H1 (cell line): ENCODE results near the gene SPPL2B. TPM values are rescaled to one million over a fixed set of nuclear protein-coding genes. Genes with fewer than 3 reads are reported as not detected.

Experiments
- CTCF ChIA-PET: fragments of 300-600 bp; sonication (Branson Sonifier 250); formaldehyde crosslinking; loops from one replicate; lab custom pipeline; 2021; ENCODE audit not compliant: partially characterized antibody; lab: Charles Lee
- POLR2A ChIA-PET: fragments of 300-600 bp; sonication (Branson Sonifier 250); formaldehyde crosslinking; loops from one replicate; lab custom pipeline; 2021; ENCODE audit warnings: inconsistent platforms; ENCODE audit not compliant: partially characterized antibody; lab: Charles Lee
- DNase-seq, 2 experiments: peaks; one replicate each; pipeline versions ENCODE4 v3.0.0 to v3.0.0-alpha.2; 2010 to 2022; ENCODE audit warnings: low spot score in 2 of 2, low read depth in 1 of 2, mixed read lengths in 1 of 2
- FAIRE-seq: peaks from 2 replicates; lab custom pipeline; 2011; peaks lifted over from hg19 to GRCh38; lab: Jason Lieb, UNC
- H2AFZ ChIP-seq: 2 replicates; pipeline ENCODE4 v1.8.1; 2012; ENCODE audit warnings: low read length, inconsistent platforms
- H2AK5ac ChIP-seq: 2 replicates; pipeline ENCODE4 v1.6.1; 2013; ENCODE audit warnings: low read depth, low read length
- H2BK120ac ChIP-seq: replicated peaks from 2 replicates; pipeline ENCODE3; 2013; ENCODE audit warnings: low read depth, low read length, inconsistent platforms
- H2BK12ac ChIP-seq: 2 replicates; pipeline ENCODE4 v1.6.1; 2013; ENCODE audit warnings: low read depth, low read length
- H2BK15ac ChIP-seq: 2 replicates; pipeline ENCODE4 v1.6.1; 2013; ENCODE audit warnings: low read length
- H2BK20ac ChIP-seq: 2 replicates; pipeline ENCODE4 v1.6.1; 2013; ENCODE audit warnings: low read length
- H2BK5ac ChIP-seq: 2 replicates; pipeline ENCODE4 v1.6.1; 2013; ENCODE audit warnings: low read depth, low read length
- H3K14ac ChIP-seq: 2 replicates; pipeline ENCODE4 v1.6.1; 2013; ENCODE audit warnings: inconsistent platforms; ENCODE audit not compliant: insufficient read length
- H3K18ac ChIP-seq: 2 replicates; pipeline ENCODE4 v1.6.1; 2013; ENCODE audit warnings: low read length; ENCODE audit errors: extremely low read depth
- H3K23ac ChIP-seq: 2 replicates; pipeline ENCODE4 v1.6.1; 2013; ENCODE audit warnings: inconsistent platforms; ENCODE audit not compliant: insufficient read length
- H3K23me2 ChIP-seq: 2 replicates; pipeline ENCODE4 v1.6.1; 2013; ENCODE audit warnings: low read depth, low read length
- H3K27ac ChIP-seq: 2 replicates; pipeline ENCODE4 v1.6.1; 2011; ENCODE audit warnings: low read depth, low read length, inconsistent platforms
- H3K27me3 ChIP-seq, 4 experiments: replicated peaks in 1 of 4; 1 replicate in 1 of 4; 2 replicates in 3 of 4; pipeline versions ENCODE4 v1.6.1 to v1.8.1; 2011 to 2013; ENCODE audit warnings: low read length in 3 of 4, mild to moderate bottlenecking in 3 of 4, inconsistent platforms in 2 of 4, mixed read lengths in 2 of 4, moderate library complexity in 1 of 4; ENCODE audit not compliant: control insufficient read depth in 3 of 4, insufficient read depth in 3 of 4; ENCODE audit errors: extremely low read depth in 1 of 4
- H3K36me3 ChIP-seq, 4 experiments: 2 replicates each; pipeline versions ENCODE4 v1.6.1 to v1.8.1; 2011 to 2013; ENCODE audit warnings: mild to moderate bottlenecking in 4 of 4, low read length in 3 of 4, moderate library complexity in 2 of 4, control low read depth in 1 of 4, inconsistent platforms in 1 of 4; ENCODE audit not compliant: insufficient read depth in 4 of 4, control insufficient read depth in 2 of 4
- H3K4ac ChIP-seq: replicated peaks from 2 replicates; pipeline ENCODE3; 2013; ENCODE audit warnings: low read length, low read depth, mixed read lengths, inconsistent platforms; ENCODE audit not compliant: insufficient read length
- H3K4me1 ChIP-seq, 4 experiments: replicated peaks in 1 of 4; 1 replicate in 1 of 4; 2 replicates in 3 of 4; pipeline versions ENCODE4 v1.6.1 to v1.8.1; 2011 to 2013; ENCODE audit warnings: low read length in 3 of 4, inconsistent platforms in 2 of 4, mixed read lengths in 1 of 4; ENCODE audit not compliant: insufficient read depth in 4 of 4, control insufficient read depth in 3 of 4
- H3K4me2 ChIP-seq, 2 experiments: 2 replicates each; pipeline versions ENCODE4 v1.6.1 to v1.8.1; 2011 to 2013; ENCODE audit warnings: low read depth in 2 of 2, low read length in 2 of 2, control low read depth in 1 of 2, inconsistent platforms in 1 of 2, mild to moderate bottlenecking in 1 of 2; ENCODE audit not compliant: insufficient read depth in 1 of 2
- H3K4me3 ChIP-seq, 4 experiments: fragments of 200-600, 300-600 bp in 1 of 4; sonication (generic), shearing (Covaris generic), sonication (Bioruptor Twin) in 1 of 4; 2 replicates each; pipeline versions ENCODE4 v1.5.1 to v1.8.1; 2011 to 2016; ENCODE audit warnings: low read length in 4 of 4, low read depth in 3 of 4, control low read depth in 2 of 4, inconsistent platforms in 2 of 4, mild to moderate bottlenecking in 2 of 4, mixed read lengths in 1 of 4, moderate library complexity in 1 of 4; ENCODE audit not compliant: insufficient read depth in 2 of 4; ENCODE audit errors: extremely low read depth in 1 of 4
- H3K56ac ChIP-seq: replicated peaks from 2 replicates; pipeline ENCODE3; 2013; ENCODE audit warnings: low read depth, mild to moderate bottlenecking, mixed read lengths, low read length, inconsistent platforms; ENCODE audit not compliant: insufficient read length
- H3K79me1 ChIP-seq: 2 replicates; pipeline ENCODE4 v1.6.1; 2013; ENCODE audit warnings: low read depth, low read length, control low read depth
- H3K79me2 ChIP-seq, 2 experiments: 2 replicates each; pipeline versions ENCODE4 v1.6.1 to v1.8.1; 2012 to 2013; ENCODE audit warnings: low read length in 2 of 2, mild to moderate bottlenecking in 2 of 2, inconsistent platforms in 1 of 2; ENCODE audit not compliant: insufficient read depth in 2 of 2, control insufficient read depth in 1 of 2
- H3K9ac ChIP-seq, 4 experiments: replicated peaks in 1 of 4; 1 replicate in 1 of 4; 2 replicates in 3 of 4; pipeline versions ENCODE4 v1.6.1 to v1.8.1; 2011 to 2013; ENCODE audit warnings: low read depth in 3 of 4, low read length in 3 of 4, control low read depth in 2 of 4, mild to moderate bottlenecking in 2 of 4, moderate library complexity in 2 of 4, inconsistent platforms in 1 of 4; ENCODE audit errors: extremely low read depth in 1 of 4
- H3K9me3 ChIP-seq, 2 experiments: 2 replicates each; pipeline versions ENCODE4 v1.6.1 to v1.8.1; 2012 to 2013; ENCODE audit warnings: mild to moderate bottlenecking in 2 of 2, moderate library complexity in 2 of 2, control low read depth in 1 of 2, inconsistent platforms in 1 of 2, low read depth in 1 of 2, low read length in 1 of 2, mixed read lengths in 1 of 2; ENCODE audit not compliant: insufficient read depth in 2 of 2
- H4K20me1 ChIP-seq, 2 experiments: replicated peaks in 1 of 2; 2 replicates each; pipeline versions ENCODE3 to v1.8.1; 2011 to 2013; ENCODE audit warnings: inconsistent platforms in 2 of 2, low read length in 2 of 2, mild to moderate bottlenecking in 1 of 2; ENCODE audit not compliant: insufficient read depth in 2 of 2, control insufficient read depth in 1 of 2
- H4K5ac ChIP-seq: 2 replicates; pipeline ENCODE4 v1.6.1; 2013; ENCODE audit warnings: low read length, low read depth, mixed read lengths, inconsistent platforms; ENCODE audit not compliant: insufficient read length
- H4K8ac ChIP-seq: 2 replicates; pipeline ENCODE4 v1.8.0; 2013; ENCODE audit warnings: mild to moderate bottlenecking, moderate library complexity, low read length, inconsistent platforms; ENCODE audit not compliant: insufficient read depth; ENCODE audit errors: extremely low read depth
- H4K91ac ChIP-seq: replicated peaks from 2 replicates; pipeline ENCODE3; 2013; ENCODE audit warnings: low read length, mixed read lengths, inconsistent platforms; ENCODE audit not compliant: insufficient read length
- ATF2 ChIP-seq: IDR thresholded peaks from 2 replicates; pipeline ENCODE4 v1.6.1; 2012; ENCODE audit warnings: low read length, inconsistent platforms
- HDAC6 ChIP-seq: IDR thresholded peaks from one replicate; pipeline ENCODE4 v1.7.1; 2012; ENCODE audit warnings: low read depth, mild to moderate bottlenecking, inconsistent platforms, low read length, moderate library complexity
- POLR2AphosphoS5 ChIP-seq: IDR thresholded peaks from 2 replicates; pipeline ENCODE4 v1.6.1; 2011; ENCODE audit warnings: low read depth, low read length
- WGBS, 2 experiments: shearing (Covaris generic) in 1 of 2; methylation state at CpG; one replicate each; pipeline versions ENCODE4 v1.1.6 to v1.1.7; 2013 to 2015; ENCODE audit warnings: low lambda C conversion rate in 2 of 2, mixed read lengths in 2 of 2, inconsistent platforms in 1 of 2, low coverage in 1 of 2, missing lambda C conversion rate in 1 of 2; ENCODE audit not compliant: insufficient replicate concordance in 2 of 2, insufficient coverage in 1 of 2, insufficient read length in 1 of 2; ENCODE audit errors: extremely low coverage in 1 of 2, missing lambda C conversion rate in 1 of 2; 5-methylcytosine and 5-hydroxymethylcytosine counted together
- polyA plus RNA-seq, 7 experiments: library from polyadenylated mRNA; depleted of rRNA in 3 of 7; stranded (reverse) in 5 of 7; unstranded in 2 of 7; fragments of >200 nt in 5 of 7; fragments of 200-250 nt in 2 of 7; gene quantifications; 1 replicate in 5 of 7; 2 replicates in 1 of 7; 4 replicates in 1 of 7; pipeline versions ENCODE4 v1.2.1 to v1.2.3, GENCODE V29; 2011 to 2013; ENCODE audit warnings: missing spikeins in 2 of 7, mixed read lengths in 2 of 7
- total RNA-seq: library from RNA; stranded (reverse); fragmentation: NEBNext Ultra II Directional; extraction: Animal tissue kit (Norgen Biotek cat#: 25700); gene quantifications from 2 replicates; pipeline ENCODE4 v1.2.1, GENCODE V29; 2021

The SPPL2B gene
- total and polyA plus RNA-seq, 2 of the 8 experiments (the other 6 are each of a cell fraction or from before 2014, with no cell fraction given), result 34.8 to 55.7 TPM

- TF ChIP-seq HDAC6, result no peak
- no peak for TF ChIP-seq POLR2AphosphoS5
- no peak for TF ChIP-seq ATF2
- CTCF ChIA-PET, result interaction anchor here (0.9 to 6.3 kb wide), 9 partner anchors 11 to 66 kb away, joined by 3 to 27 read pairs (median 4); no protein-coding TSS in a partner anchor
- Histone ChIP-seq H3K9ac (no peak overlapping the region), H3K18ac (no peak overlapping the region), H3K36me3 (no peaks in the 10 kb centered on the region; a peak in 1 of 8 replicates), H2AFZ (no peak overlapping the region), H4K5ac (no peak overlapping the region), H3K79me2 (peaks cover 14 to 69% of the 10 kb centered on the region in 2 experiments), H3K9me3 (peaks cover 0 to 5% of the 10 kb centered on the region in 2 experiments; a peak in 1 of 4 replicates), H3K79me1 (peaks cover 42% of the 10 kb centered on the region), H2AK5ac (no peak overlapping the region), H3K23ac (no peak overlapping the region), H3K14ac (no peak overlapping the region), H4K20me1 (peaks cover 7 to 33% of the 10 kb centered on the region in 2 experiments), H2BK120ac (no peak overlapping the region), H3K4ac (no peak overlapping the region), H3K27ac (no peak overlapping the region), H3K27me3 (no peaks in the 10 kb centered on the region), H3K4me1 (peaks cover 0 to 34% (median 16%) of the 10 kb centered on the region in 4 experiments; a peak in 6 of 7 replicates), H4K8ac (peak overlapping the region; percentile 35; the same call in 1 of the 2 replicates), H2BK5ac (no peak overlapping the region; the same call in 1 of the 2 replicates), H2BK12ac (no peak overlapping the region), H3K4me2 (no peak overlapping the region), H3K4me3 (no peak overlapping the region), H4K91ac (no peak overlapping the region), H2BK15ac (no peak overlapping the region), H3K56ac (no peak overlapping the region), H3K23me2 (peaks cover 11% of the 10 kb centered on the region; the same call in 1 of the 2 replicates), H2BK20ac (no peak overlapping the region)
- FAIRE-seq (no peak), DNase-seq (peak in 1 of 2 experiments; percentile 48)
- WGBS, 2 experiments, result 87% methylated on average over 16 of the region's 27 CpGs; no CpG with 5 or more reads in 1 of the 2 experiments
- POLR2A ChIA-PET, result interaction anchor here (0.6 to 2.0 kb wide), 8 partner anchors 14 to 100 kb away, joined by 3 to 5 read pairs (median 3); no protein-coding TSS in a partner anchor
Observed at GRCh38 chr19:2333027-2333806, 4.7 kb downstream of the SPPL2B start.
